Stimulated activated CD8-positive, alpha-beta memory T cell treated with anti-CD3 and anti-CD28 coated beads, Interleukin-2, amount 100 ng/mL, for 48 hours (primary cell): ENCODE data around the gene LEMD1.
"Not testable (repeated sequence)": the region's sequence is repeated elsewhere in the genome, so short reads cannot be mapped to it uniquely, and the experiment has no call there.

Experiments
- DNase-seq, 2 donors: peaks; one replicate each; pipeline ENCODE4 v3.0.0-alpha.2; 2020; ENCODE audit warnings: low read depth in 2 of 2

LEMD1 gene

DNA sequence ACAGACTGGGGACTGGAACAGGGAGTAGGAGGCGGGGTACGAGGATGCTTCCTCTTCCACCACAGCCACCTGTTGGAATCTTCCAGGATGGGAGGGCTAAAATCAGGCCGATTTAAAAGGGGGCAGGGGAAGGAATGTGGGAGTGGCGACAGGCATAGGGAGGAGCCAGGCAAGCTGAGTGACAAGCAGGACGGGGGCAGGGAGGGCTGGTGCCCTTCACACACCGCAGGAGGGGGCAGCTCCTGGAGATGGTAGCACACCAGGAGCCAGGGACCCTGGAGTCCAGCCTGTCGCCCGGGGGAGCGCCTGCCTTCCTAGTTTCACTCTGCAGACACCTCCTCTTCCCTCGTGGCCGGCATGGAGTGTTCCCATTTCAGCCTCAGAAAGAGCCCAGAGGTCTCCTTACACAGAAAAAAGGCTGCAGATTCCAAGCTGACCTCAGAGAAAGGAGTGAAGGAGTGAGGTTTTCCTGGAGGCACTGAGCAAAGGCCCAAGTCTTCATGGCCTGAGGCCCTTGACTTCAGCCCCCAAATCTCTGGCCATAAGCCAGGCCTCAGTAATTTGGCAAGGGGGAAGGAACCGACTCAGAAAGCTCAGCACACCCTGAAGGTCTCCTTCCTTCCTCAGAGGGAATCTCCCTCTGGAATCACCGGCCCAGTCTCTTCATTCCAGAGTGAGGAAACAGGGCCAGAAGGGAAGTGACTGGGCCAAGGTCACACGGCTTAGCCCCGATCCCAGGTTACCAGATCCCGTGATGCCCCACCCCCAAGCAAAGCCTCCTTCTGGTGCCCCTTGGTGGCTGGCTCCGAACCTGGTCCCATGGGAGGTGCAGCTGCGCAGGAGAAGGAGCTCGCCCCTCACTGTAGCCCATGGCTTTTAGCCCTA is 25.8 kb upstream of the LEMD1 start:
- no peak for DNase-seq

DNA sequence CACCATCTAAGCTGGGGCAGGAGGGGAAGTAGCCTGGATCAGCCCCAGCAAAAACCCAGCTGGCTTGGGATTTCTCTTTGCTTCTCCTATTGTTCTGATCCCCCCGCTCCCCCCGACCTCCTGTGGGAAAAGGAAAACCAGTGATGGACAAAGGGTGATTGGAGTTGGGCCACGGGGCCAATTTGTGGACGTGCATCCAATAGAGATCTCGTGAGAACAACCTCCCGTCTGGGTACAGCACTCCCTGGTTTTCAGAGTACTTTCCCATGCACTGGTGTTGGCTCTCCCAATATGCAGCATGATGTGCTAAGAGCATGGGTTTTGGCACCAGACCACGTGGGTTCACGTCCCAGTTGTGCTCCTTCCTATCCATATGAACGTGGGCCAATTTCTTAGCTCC is 25.0 kb upstream of the LEMD1 start:
- DNase-seq, result no peak

DNA sequence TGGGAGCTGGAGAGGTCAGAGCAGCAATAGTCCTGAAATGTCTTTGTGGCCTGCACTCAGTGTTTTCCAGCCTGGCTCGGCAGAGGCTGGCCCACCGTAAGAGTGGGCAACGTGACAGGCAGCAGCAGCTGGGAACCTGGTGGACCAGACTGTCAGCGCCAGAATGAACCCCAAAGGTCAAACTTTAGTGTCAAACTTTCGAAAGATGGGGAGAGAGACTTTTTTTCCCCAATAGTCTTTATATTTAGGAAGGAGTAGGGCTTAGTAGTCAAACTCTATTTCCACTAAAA is 23.7 kb upstream of the LEMD1 start:
- DNase-seq, result no peak

DNA sequence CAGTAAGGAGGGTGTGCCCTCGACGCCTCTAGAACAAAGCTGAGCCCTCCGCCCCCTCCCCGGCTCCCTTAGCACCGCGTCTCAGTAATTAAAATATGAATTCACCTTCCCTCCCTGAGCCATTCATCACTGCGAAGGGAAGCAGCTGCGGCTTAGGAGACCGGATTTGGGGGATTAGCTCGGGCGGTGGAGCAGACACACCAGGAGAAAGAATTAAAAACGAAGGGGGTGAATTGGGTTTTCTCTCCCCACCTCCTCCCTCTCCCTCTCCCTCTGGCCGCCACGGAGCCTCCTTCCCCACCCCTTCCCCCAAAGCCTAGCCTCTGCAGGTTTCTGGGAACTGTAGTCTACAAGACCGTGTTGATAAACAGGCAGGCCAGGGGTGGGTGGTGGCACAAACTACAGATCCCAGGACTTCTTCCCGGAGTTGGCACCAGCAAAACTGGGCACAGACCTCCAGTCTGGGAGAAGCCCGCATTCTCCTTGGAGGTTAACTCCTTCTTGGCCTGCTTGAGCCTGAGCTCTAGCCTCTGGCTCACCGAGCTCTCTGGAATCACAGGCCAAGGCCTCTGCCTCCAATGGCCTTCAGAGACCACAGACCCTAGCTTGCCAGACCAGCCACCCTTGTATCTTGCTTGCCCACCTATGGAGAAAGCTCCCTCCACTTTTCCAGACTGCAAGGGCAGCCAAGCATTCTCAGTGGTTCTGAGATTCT is 23.2 kb upstream of the LEMD1 start:
- no peak for DNase-seq

DNA sequence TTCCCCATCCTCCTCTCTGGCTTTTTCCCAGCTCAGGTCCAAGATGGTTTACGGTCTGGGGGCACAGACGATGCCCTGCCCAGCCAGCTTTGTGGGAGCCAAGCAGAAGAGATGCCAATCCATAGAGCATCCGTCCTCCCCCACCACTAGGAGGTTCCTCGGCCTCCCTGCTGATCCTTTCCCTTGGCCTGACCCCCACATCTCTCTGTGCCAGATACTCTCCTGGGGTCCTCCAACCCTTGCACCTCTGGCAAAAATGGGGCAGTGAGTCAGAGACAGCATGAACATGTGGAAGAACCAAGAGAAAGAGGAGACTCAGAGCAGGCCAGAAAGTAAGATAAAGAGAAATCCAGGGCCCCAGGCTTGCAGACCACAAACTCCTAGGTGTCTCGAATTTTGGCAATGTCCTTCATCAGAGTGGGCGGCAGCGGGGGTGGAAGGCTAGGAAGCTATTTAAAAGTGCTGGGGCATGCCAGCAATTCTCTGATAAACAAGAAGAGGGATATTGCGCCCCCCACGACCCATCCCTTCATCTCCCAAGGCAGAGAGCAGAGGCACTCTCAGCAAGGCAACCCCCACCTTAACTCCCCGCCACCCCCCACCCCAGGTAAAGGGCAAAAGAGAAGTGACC is 22.6 kb upstream of the LEMD1 start:
- DNase-seq, result no peak

DNA sequence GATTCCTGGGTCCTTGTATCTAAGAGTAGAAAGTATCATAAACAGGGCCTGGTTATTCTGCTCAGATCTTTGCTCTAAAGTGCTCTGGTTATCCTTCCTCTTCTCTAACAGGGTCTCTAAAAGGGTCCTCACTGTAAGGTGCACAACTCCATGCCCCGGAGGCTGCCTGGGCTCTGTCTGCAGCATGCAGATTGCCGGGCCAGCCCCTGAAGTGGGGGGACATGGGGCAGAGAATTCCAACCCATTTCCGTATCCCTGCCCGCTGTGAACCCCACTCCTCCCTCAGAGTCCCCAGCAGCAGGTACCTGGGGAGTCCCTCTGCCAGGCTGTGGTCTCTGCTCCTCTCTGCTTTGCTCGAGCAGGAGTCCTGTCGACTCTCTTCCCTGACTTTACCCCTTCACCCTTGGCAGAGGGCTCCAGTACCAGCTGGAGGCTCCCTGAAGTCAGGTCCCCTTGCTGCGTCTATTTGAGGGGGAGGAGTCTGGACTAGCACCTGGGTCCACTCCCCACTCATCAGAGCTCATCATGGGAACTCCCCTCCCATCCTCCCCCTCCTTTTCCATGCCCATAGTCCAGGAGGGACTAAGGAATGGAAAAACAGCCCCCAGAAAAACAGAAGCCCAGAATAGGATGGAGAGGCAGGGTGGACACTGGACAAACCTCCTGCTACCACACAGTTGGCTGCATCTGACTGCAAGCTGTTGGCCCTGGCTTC is 21.9 kb upstream of the LEMD1 start:
- DNase-seq, result no peak

DNA sequence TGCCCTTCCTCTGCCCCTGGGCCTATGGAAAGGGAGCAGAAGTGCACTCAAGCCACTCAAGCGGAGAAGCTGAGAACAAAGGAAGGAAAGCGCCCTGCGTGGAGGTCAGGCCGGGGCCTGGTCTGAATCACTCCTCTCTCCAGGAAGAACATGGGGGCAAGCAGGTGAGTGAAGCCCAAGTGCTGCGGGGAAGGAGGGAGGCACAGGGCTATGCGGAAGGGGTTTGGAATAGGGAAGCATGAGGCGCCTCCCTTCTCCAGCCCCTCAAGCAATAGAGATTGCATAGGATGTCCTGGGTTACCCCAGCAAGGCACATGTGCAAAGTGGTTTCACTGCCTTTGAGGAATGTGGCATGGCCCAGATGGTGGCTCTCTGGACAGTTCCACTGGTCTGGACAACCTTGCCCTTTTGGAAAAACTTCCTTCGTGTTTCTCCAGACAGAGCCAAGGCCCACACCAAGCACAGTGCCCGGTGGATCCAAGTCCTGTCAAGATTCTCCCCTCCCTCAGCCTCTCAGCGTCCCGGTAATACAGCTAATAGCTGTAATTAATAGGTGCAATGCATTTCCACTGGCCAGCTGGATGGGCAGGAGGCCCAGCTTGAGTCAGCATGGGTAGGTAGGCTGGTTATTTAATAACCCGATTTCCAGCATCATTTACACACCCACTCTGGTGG is 20.3 kb upstream of the LEMD1 start:
- no peak for DNase-seq

DNA sequence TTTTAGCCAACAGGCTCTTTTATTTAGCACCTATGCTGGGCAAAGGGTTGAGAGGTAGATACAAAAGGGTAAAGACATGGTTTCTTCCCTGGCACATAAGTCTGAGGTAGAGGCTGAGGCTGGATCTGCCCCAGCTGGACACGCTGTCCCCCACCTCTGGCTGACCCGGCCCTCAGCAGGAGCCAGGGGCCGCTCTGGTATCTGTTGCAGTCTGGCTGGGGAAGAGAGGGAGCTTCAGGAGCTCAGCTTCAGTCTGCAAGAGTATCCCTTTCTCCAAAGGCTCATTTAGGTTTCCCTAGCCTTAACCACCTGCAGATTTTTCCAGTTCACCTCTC is 19.8 kb upstream of the LEMD1 start:
- no peak for DNase-seq

DNA sequence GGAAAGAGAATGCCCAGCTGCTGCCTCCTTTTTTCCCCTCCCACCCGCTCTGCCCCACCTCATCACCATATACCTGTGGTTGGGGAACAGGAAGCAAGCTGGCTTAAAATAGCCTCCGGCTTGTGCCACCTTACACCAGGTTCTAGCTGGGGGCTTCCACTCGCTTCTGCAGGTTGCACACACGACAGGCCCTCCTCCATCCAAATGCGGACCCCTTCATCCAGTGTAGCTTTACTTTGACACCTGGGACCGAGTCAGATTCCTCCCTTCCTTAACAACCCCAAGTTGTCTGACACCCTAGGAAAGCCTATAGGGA is 19.4 kb upstream of the LEMD1 start:
- no peak for DNase-seq

DNA sequence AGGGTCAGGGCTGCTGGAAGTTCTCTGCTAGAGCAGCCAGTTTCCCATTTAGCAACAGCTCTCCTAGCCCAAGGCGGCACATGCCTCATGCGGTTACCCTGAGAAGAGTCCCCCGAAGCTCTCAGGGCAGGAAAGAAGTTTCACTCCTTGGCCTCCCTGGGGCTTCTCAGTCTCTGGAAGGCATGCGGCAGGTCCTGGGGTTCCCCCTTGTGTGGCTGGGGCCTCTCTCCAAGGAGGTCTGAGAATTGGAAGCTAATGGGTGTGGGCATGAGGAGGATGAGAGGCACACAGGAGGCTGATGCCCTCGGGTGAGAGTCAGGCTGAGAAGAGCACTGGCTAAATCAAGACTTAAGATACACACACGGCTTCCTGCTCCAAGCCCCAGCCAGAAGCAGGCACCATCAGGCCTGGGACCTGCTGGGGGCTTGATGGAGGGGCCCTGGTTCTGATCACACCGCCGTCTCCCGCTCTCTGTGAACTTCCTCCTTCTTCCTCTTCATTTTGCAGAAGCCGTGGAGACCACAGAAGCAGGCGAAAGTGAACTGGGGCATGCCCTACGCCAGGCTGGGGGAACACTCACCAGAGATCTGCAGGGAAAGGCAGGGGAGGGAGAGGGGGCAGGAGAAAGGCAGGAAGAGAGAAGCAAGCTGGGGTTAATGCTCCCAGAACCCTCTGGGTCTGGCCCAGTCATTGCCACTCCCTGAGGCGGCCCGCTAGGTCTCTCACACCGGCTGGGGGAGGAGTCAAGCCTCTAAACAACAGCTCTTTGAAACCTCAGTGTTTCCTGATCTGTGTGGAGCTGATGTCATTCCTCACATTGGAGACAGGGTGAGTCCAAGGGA is 18.8 kb upstream of the LEMD1 start:
- peak; percentile 41 to 49 for DNase-seq

DNA sequence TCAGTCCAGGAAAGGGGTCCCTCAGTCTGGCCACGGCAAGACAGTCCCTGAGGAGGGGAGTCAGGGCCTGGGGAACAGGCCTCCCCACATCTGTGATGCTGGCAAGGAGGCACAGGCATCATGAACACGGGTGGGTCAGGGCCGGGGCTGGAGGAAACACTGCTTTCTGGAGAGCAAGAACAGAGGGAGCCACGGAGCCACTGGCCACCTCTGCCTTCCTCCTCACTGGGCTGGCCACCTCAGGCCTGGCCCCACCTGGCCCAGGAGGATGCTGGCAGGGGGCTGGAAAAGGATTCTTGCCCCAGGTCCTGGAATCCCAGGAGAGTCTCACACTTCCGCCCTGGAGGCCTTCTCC is 18.2 kb upstream of the LEMD1 start:
- DNase-seq, result no peak

DNA sequence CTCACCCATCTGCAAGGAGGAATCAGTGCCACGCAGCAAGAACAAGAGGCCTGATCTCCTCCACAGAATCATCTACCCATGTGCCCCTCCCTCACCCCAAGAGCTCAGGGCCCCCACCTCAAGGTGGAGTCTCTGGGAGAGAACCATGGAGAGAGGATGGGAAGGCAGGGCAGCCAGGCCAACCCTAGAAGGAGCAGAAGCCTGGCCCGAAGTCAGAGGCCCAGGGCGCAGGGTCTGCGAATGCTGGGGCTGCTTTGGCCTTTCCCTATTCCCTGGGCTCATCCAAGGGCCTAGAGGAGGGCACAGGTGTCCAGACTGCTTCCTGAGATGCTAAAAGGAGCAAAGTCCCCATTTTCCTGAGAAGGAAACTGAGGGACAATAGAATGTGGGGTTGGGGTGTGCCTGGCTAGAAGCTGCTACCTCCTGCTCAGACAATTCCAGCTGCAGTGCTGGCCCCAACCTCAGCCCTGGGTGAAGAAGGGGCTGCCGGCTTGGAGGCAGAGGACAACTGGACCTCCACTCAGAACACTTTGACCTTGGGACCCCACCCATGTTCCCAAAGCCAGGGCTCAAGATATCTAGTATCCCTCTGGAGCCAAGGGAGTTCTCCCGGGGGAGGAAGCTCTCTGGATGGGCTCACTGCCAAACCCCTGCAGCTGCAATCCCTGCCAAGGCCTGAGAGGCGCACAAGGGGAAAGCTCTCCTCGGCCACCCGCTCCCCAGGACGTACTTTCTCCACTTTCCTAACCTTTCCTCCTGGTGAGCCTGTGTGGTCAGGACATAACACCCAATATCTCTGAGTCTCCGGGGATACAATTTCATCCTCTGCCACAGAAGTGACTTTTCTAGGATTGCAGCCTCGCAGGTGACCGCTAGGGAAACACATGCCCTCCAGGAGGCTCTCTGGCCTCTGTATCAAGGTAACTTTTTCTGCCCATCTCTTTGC is 16.6 kb upstream of the LEMD1 start:
- no peak for DNase-seq

DNA sequence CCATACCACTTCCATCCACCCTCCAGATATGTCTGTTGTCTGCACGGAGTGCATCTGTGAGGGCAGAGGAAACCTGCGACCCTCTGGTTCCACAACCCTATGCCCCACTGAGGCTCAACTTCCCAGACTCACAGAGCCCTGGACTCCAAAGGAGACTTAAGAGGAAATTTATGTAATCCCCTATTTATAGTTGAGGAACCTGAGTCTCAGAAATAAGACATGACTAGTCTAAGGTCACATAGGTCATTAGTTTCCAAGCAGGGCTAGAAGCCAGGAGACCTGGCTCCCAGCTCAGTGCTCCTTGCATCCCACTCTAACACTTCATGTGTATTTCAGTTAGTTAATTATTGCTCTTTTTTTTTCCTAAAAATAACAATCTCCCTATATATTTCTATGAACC is 15.7 kb upstream of the LEMD1 start:
- no peak for DNase-seq

DNA sequence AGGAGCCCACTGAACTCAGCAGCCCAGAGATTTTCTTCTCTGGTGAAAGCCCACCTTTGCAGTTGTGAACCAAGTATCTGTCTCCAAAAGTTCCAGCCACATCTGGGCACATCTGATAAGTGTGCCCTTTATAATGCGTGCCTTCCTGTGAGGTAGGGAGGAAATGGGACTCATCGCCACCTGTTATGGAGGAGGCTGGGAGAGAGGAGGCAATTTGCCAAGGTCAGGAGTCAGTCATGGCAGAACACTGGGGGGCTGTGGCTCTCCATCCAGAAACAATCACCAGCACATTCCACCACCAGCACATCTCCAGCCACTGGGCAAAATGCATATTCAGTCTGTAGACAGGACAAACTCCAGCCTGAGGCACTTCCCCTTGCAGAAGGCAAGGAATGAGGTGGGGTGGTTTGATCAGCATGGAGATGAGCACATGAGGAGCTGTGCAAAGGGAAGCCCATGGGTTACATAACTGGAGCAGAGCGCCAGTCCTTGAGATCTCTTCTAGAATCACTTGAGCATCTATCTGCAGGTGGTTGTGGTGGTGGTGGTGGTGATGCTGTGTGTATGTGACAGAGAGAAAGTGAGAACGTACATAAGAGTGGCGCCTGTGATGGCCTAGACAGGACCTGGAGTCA is 15.0 kb upstream of the LEMD1 start:
- DNase-seq, result no peak

DNA sequence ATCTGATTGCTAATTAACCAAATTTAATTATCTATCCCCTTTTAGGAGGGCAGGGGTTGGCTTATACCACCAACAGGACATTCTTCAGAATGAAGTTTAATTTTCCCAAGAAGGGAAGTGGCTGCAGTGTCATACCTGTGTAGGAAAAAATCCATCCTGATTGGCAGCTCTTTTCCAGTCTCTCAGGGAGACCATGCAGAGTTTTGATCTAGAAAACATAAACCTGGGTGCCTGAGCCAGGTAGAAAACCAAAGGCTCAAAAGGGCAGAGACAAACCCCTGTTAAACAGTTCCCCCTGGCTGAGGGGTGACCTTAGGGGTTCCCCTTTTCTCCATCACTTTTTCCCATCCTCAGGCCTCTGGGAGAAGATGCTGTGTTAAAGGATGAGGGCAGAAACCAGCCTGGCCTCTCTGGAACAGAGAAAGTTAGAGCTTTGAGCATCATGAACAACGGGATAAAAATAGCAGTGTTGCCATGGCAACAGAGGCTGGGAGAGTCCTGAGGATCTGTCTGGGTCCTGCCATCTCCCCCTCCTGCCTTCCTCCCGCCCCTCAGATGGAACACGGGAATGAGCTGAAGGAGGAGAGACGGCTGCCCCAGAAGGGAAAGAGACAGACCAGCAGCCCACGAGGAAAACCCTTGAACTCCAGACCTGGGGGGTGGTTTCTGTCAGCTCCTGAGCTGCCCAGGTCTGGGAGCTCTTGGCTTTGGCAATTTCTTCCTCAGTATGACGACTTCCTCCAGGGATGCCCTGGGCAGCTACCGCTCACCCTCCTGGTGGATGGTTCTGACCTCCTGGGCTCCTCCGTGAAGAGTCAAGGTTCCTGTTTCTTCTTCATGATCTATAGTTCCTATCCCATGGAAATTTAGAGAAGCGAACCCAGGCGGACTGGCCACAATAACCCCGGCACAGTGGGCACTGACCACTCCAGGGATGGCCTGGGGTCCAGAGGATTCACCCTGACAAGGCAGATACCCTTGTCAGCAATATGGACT is 14.0 kb upstream of the LEMD1 start:
- no peak for DNase-seq

DNA sequence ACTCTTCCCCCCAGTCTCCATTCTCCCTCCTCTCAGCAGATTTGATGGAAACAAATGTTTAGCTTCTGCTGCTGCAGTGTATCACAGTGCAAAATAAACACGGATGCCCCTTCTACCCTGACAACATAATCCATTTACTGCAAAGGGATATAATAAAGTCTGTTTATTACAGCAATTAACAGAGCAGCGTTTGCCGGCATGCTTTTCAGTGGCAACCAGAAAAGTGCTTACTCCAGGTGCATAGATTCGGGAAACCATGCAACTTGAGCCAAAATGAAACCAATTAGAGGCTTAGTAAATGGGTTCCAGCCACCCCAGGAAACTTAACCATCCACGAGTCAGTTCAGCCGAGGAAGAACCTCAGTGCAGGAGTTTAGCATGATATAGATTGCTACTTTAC is 12.9 kb upstream of the LEMD1 start:
- no peak for DNase-seq

DNA sequence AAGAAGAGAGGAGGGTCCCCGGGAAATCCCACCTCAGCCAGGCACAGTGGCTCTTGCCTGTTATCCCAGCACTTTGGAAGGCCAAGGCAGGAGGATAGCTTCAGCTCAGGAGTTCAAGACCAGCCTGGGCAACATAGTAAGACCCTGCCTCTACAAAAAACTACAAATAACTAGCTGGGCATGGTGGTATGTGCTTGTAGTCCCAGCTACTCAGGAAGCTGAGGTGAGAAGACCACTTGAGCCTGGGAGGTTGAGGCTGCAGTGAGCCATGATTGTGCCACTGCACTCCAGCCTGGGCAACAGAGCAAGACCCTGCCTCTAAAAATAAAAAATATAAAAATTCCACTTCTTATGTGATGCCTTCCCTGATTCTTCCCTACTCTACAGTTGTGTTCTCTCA is 10.8 kb upstream of the LEMD1 start:
- not testable (repeated sequence) for DNase-seq

DNA sequence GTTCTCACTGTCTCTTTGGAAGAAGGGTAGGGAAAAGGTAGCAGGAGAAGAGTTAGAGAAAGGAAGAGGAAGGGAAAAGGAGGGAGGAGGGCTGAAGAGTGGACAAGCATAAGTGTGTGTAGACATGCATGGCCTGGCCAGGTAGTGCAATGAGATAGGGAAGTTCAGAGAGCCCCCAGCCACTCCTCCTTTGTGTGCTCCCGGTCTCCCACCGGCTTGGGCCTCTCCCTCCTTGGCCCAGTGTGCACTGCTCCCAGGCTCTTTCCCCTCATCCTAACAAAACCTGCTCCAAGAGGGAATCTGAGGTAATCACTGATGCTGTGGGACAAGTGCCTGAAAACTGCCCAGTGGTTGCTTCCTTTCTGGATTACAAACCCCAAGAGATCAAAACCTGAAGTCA is 10.3 kb upstream of the LEMD1 start:
- DNase-seq, result no peak
